Astrocyte (in vitro differentiated cells and primary cell): ENCODE data around the gene MAGI1. TPM values are rescaled to one million over a fixed set of nuclear protein-coding genes. Genes with fewer than 3 reads are reported as not detected.
"Not testable (repeated sequence)": the region's sequence is repeated elsewhere in the genome, so short reads cannot be mapped to it uniquely, and the experiment has no call there.

Experiments used
- DNase-seq: peaks from one replicate; pipeline ENCODE4 v3.0.0-alpha.2; 2010; ENCODE audit warnings: low read depth
- FAIRE-seq: peaks from 2 replicates; lab custom pipeline; 2011; peaks lifted over from hg19 to GRCh38; lab: Jason Lieb, UNC
- H2AFZ ChIP-seq: 2 replicates; pipeline ENCODE4 v1.6.0; 2012; ENCODE audit warnings: low read depth, low read length, inconsistent platforms
- H3K27ac ChIP-seq: 2 replicates; pipeline ENCODE4 v1.5.1; 2011; ENCODE audit warnings: low read depth, low read length, inconsistent platforms
- H3K27me3 ChIP-seq: 2 replicates; pipeline ENCODE4 v1.6.0; 2011; ENCODE audit warnings: low read length, inconsistent platforms; ENCODE audit not compliant: insufficient read depth
- H3K36me3 ChIP-seq: 2 replicates; pipeline ENCODE4 v1.5.1; 2011; ENCODE audit warnings: low read length, inconsistent platforms; ENCODE audit not compliant: insufficient read depth
- H3K4me1 ChIP-seq: 2 replicates; pipeline ENCODE4 v1.5.1; 2011; ENCODE audit warnings: low read length, inconsistent platforms; ENCODE audit not compliant: insufficient read depth
- H3K4me2 ChIP-seq: 2 replicates; pipeline ENCODE4 v1.6.0; 2012; ENCODE audit warnings: low read length, inconsistent platforms
- H3K4me3 ChIP-seq: 2 replicates; pipeline ENCODE4 v1.5.1; 2011; ENCODE audit warnings: low read depth, mild to moderate bottlenecking, low read length, inconsistent platforms; ENCODE audit not compliant: insufficient read depth
- H3K79me2 ChIP-seq: 2 replicates; pipeline ENCODE4 v1.6.0; 2012; ENCODE audit warnings: mild to moderate bottlenecking, low read length, inconsistent platforms; ENCODE audit not compliant: insufficient read depth
- H3K9ac ChIP-seq: 2 replicates; pipeline ENCODE4 v1.6.0; 2012; ENCODE audit warnings: mild to moderate bottlenecking, low read length, inconsistent platforms
- H3K9me3 ChIP-seq: 2 replicates; pipeline ENCODE4 v1.5.1; 2012; ENCODE audit warnings: low read depth, mild to moderate bottlenecking, low read length, inconsistent platforms; ENCODE audit not compliant: insufficient read depth
- H4K20me1 ChIP-seq: 2 replicates; pipeline ENCODE4 v1.6.0; 2012; ENCODE audit warnings: low read length, inconsistent platforms; ENCODE audit not compliant: insufficient read depth
- H3K27ac Mint-ChIP-seq: one replicate; pipeline ENCODE4 v1.8.0; 2021; ENCODE audit warnings: mild to moderate bottlenecking, mixed read lengths; ENCODE audit not compliant: unreplicated experiment
- H3K27me3 Mint-ChIP-seq: one replicate; pipeline ENCODE4 v1.8.0; 2021; ENCODE audit warnings: low read depth, mixed read lengths; ENCODE audit not compliant: unreplicated experiment
- H3K36me3 Mint-ChIP-seq: one replicate; pipeline ENCODE4 v1.8.0; 2021; ENCODE audit warnings: low read depth, mixed read lengths; ENCODE audit not compliant: unreplicated experiment
- H3K4me1 Mint-ChIP-seq: one replicate; pipeline ENCODE4 v1.8.0; 2021; ENCODE audit warnings: low read depth, mixed read lengths; ENCODE audit not compliant: unreplicated experiment
- H3K4me3 Mint-ChIP-seq: one replicate; pipeline ENCODE4 v1.8.0; 2021; ENCODE audit warnings: mild to moderate bottlenecking, moderate library complexity, mixed read lengths; ENCODE audit not compliant: unreplicated experiment
- H3K9me3 Mint-ChIP-seq: one replicate; pipeline ENCODE4 v1.8.0; 2021; ENCODE audit warnings: mild to moderate bottlenecking, mixed read lengths; ENCODE audit not compliant: unreplicated experiment
- EZH2 ChIP-seq: IDR thresholded peaks from 2 replicates; pipeline ENCODE4 v1.6.1; 2012; ENCODE audit warnings: mild to moderate bottlenecking, low read length, inconsistent platforms; ENCODE audit not compliant: insufficient read depth
- total RNA-seq: library from RNA; stranded (reverse); gene quantifications from 2 replicates; pipeline ENCODE4 v1.2.1, GENCODE V29; 2021
- TF ChIP-seq, protein P1 (sequence below): IDR thresholded peaks from 2 replicates; pipeline ENCODE4 v1.5.1; 2011; ENCODE audit warnings: low read depth, mild to moderate bottlenecking, inconsistent platforms, low read length, moderate library complexity; ENCODE audit not compliant: insufficient read depth

MAGI1 gene
- total RNA-seq, 1 donor from 2014 or later = 31.8 TPM

DNA sequence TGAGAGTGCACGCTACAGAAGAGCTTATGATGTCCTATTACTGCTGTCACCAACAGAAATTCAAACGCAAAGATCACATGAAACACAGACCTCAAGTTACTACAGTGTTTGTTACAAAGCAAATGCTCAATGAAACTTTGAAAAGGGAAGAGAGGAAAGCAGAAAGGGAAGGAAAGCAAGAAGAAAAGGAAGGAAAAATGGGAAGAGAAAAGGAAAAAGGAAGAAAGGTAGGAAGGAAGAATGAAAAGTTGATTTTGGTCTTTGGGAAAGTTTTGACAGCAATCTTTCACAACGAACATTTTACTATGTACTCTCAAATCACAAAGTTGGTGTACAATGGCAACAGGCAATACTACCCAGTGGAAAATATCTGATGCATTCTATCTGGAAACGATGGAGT lies 514.8 kb downstream of the MAGI1 start:
- no peaks in the 10 kb centered on the region for H3K27me3 ChIP-seq
- H3K4me1 ChIP-seq = no peaks in the 10 kb centered on the region
- H3K79me2 ChIP-seq = no peaks in the 10 kb centered on the region
- H3K9ac ChIP-seq = no peak overlapping the region
- H3K4me3 ChIP-seq = no peak overlapping the region
- H3K9me3 ChIP-seq = no peaks in the 10 kb centered on the region
- FAIRE-seq (no peak), DNase-seq (no peak)
- peaks cover 11% of the 10 kb centered on the region for H3K4me1 Mint-ChIP-seq
- H2AFZ ChIP-seq = no peak overlapping the region
- no peak overlapping the region for H3K4me2 ChIP-seq
- H3K27ac Mint-ChIP-seq = no peak overlapping the region
- H3K27me3 Mint-ChIP-seq = no peaks in the 10 kb centered on the region
- H3K4me3 Mint-ChIP-seq = no peak overlapping the region
- H3K27ac ChIP-seq = no peak overlapping the region
- H3K9me3 Mint-ChIP-seq = no peaks in the 10 kb centered on the region
- H4K20me1 ChIP-seq = peaks cover 26% of the 10 kb centered on the region
- TF ChIP-seq, protein P1, sequence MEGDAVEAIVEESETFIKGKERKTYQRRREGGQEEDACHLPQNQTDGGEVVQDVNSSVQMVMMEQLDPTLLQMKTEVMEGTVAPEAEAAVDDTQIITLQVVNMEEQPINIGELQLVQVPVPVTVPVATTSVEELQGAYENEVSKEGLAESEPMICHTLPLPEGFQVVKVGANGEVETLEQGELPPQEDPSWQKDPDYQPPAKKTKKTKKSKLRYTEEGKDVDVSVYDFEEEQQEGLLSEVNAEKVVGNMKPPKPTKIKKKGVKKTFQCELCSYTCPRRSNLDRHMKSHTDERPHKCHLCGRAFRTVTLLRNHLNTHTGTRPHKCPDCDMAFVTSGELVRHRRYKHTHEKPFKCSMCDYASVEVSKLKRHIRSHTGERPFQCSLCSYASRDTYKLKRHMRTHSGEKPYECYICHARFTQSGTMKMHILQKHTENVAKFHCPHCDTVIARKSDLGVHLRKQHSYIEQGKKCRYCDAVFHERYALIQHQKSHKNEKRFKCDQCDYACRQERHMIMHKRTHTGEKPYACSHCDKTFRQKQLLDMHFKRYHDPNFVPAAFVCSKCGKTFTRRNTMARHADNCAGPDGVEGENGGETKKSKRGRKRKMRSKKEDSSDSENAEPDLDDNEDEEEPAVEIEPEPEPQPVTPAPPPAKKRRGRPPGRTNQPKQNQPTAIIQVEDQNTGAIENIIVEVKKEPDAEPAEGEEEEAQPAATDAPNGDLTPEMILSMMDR = no peak
- TF ChIP-seq EZH2 = no peak
- no peaks in the 10 kb centered on the region for H3K36me3 ChIP-seq
- no peaks in the 10 kb centered on the region for H3K36me3 Mint-ChIP-seq

DNA sequence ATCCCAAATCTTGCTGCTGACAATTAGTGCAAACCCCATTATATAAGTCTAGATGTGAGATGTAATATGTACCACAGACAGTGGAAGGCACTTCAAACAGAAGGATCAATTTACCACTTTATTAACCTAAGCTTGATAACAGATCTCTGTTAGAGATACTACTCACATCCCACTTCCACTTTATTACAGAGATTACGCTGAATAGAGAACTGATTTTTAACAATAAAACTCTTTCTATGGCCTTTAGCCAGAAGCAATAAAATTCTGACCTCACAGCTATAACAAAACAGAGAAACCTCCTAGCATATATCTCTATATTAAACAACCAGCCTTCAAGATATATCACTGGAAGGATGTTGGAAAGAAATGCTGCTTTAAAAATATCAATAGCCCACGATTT lies 517.7 kb downstream of the MAGI1 start:
- TF ChIP-seq EZH2 = no peak
- TF ChIP-seq, protein P1 = no peak
- Histone ChIP-seq H3K27ac (no peak overlapping the region), H3K4me1 (no peaks in the 10 kb centered on the region), H2AFZ (no peak overlapping the region), H3K4me3 (no peak overlapping the region), H4K20me1 (peaks cover 32% of the 10 kb centered on the region), H3K27me3 (no peaks in the 10 kb centered on the region), H3K9me3 (no peaks in the 10 kb centered on the region), H3K4me2 (no peak overlapping the region), H3K79me2 (no peaks in the 10 kb centered on the region), H3K9ac (no peak overlapping the region), H3K36me3 (no peaks in the 10 kb centered on the region)
- Mint-ChIP-seq H3K36me3 (no peaks in the 10 kb centered on the region), H3K4me1 (peaks cover 8% of the 10 kb centered on the region), H3K9me3 (no peaks in the 10 kb centered on the region), H3K27ac (no peak overlapping the region), H3K4me3 (no peak overlapping the region), H3K27me3 (no peaks in the 10 kb centered on the region)
- FAIRE-seq (no peak), DNase-seq (no peak)

DNA sequence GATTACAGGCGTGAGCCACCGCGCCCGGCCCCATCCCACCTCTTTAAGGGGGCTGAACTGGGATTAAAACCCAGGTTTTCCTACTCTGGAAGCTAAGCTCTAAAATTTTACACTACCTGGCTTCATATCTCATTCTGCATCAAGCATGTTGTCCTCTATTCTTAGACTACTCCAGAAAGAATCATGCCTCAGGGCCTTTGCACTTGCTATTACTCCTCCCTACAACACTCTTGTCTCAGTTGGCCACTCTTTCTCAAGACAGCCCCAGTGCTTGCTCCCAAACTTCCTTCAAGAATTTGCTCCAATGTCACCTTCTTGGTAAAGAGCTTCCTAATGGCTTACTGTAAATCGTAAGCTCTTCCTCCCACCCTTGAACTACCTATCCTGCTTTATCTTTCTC lies 521.7 kb downstream of the MAGI1 start:
- DNase-seq = no peak
- H3K27ac Mint-ChIP-seq = no peak overlapping the region
- Histone ChIP-seq H2AFZ (no peak overlapping the region), H3K4me3 (no peak overlapping the region), H3K79me2 (no peaks in the 10 kb centered on the region), H3K4me1 (no peaks in the 10 kb centered on the region), H3K9ac (no peak overlapping the region), H3K9me3 (no peaks in the 10 kb centered on the region), H3K4me2 (no peak overlapping the region), H3K27me3 (no peaks in the 10 kb centered on the region), H4K20me1 (peaks cover 9% of the 10 kb centered on the region), H3K36me3 (no peaks in the 10 kb centered on the region), H3K27ac (no peak overlapping the region)
- no peak for TF ChIP-seq EZH2
- TF ChIP-seq, protein P1 = no peak
- no peaks in the 10 kb centered on the region for H3K4me1 Mint-ChIP-seq
- no peaks in the 10 kb centered on the region for H3K27me3 Mint-ChIP-seq
- no peak overlapping the region for H3K4me3 Mint-ChIP-seq
- H3K36me3 Mint-ChIP-seq = no peaks in the 10 kb centered on the region
- FAIRE-seq = no peak
- H3K9me3 Mint-ChIP-seq = no peaks in the 10 kb centered on the region

DNA sequence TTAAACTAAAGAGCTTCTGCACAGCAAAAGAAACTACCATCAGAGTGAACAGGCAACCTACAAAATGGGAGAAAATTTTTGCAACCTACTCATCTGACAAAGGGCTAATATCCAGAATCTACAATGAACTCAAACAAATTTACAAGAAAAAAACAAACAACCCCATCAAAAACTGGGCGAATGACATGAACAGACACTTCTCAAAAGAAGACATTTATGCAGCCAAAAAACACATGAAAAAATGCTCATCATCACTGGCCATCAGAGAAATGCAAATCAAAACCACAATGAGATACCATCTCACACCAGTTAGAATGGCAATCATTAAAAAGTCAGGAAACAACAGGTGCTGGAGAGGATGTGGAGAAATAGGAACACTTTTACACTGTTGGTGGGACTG lies 524.4 kb downstream of the MAGI1 start:
- not testable (repeated sequence) for H3K4me3 ChIP-seq, H3K4me1 Mint-ChIP-seq, H3K27me3 Mint-ChIP-seq, H3K27ac ChIP-seq, H3K4me3 Mint-ChIP-seq, H3K9me3 ChIP-seq, DNase-seq, H3K27ac Mint-ChIP-seq, H3K36me3 Mint-ChIP-seq, H4K20me1 ChIP-seq, H3K4me2 ChIP-seq, FAIRE-seq, H2AFZ ChIP-seq, H3K9me3 Mint-ChIP-seq, H3K36me3 ChIP-seq, H3K4me1 ChIP-seq, H3K9ac ChIP-seq, H3K27me3 ChIP-seq, H3K79me2 ChIP-seq
